Thyroid gland (tissue), 4 donors: ENCODE results near the gene ALOXE3. TPM values are rescaled to one million over a fixed set of nuclear protein-coding genes. Genes with fewer than 3 reads are reported as not detected.
A peak's percentile ranks its signal among the peaks of the same experiment; 100 is the strongest.

Experiments
- DNase-seq, 2 donors: peaks; one replicate each; pipeline ENCODE4 v3.0.0-alpha.2; 2019
- H3K27ac ChIP-seq, 3 donors: fragments of 200-600 bp; sonication (generic); 1 replicate in 2 of 3; 2 replicates in 1 of 3; pipeline ENCODE4 v1.5.1; 2016 to 2019; ENCODE audit warnings: mild to moderate bottlenecking in 1 of 3, moderate library complexity in 1 of 3
- H3K27me3 ChIP-seq: fragments of 200-600 bp; sonication (generic); one replicate; pipeline ENCODE4 v1.5.1; 2019
- H3K36me3 ChIP-seq, 2 donors: fragments of 200-600 bp; sonication (generic); one replicate each; pipeline ENCODE4 v1.5.1; 2016 to 2019
- H3K4me1 ChIP-seq, 2 donors: fragments of 200-600 bp; sonication (generic); one replicate each; pipeline ENCODE4 v1.5.1; 2017 to 2019
- H3K4me3 ChIP-seq, 3 donors: fragments of 200-600 bp; sonication (generic); replicated peaks in 1 of 3; 1 replicate in 2 of 3; 2 replicates in 1 of 3; pipeline ENCODE4 v1.5.1; 2016; ENCODE audit warnings: mild to moderate bottlenecking in 1 of 3
- H3K9me3 ChIP-seq: fragments of 200-600 bp; sonication (generic); one replicate; pipeline ENCODE4 v1.5.1; 2017
- CTCF ChIP-seq, 6 experiments: fragments of 200-600 bp in 3 of 6; fragments of 450-650 bp in 3 of 6; sonication (generic) in 3 of 6; IDR thresholded peaks; one replicate each; pipeline ENCODE4 v1.5.1; 2016 to 2019; ENCODE audit warnings: antibody characterized with exemption in 6 of 6, mild to moderate bottlenecking in 2 of 6, inconsistent platforms in 1 of 6, moderate library complexity in 1 of 6
- POLR2A ChIP-seq, 2 donors: fragments of 450-650 bp; IDR thresholded peaks; one replicate each; pipeline ENCODE4 v1.6.1; 2017; ENCODE audit warnings: antibody characterized with exemption in 2 of 2, mild to moderate bottlenecking in 2 of 2, moderate library complexity in 1 of 2
- WGBS, 2 donors: methylation state at CpG; one replicate each; pipeline ENCODE4 v1.1.5; 2017; 5-methylcytosine and 5-hydroxymethylcytosine counted together
- intact Hi-C: fragments of 100-400 bp; cut with DNase I; formaldehyde crosslinking; loops from one replicate; pipeline ENCODE4 v1.15.1; 2023
- total RNA-seq, 4 donors: library from RNA; depleted of rRNA; stranded (reverse); fragments of >200 nt; gene quantifications; one replicate each; pipeline ENCODE4 v1.2.3, GENCODE V29; 2016

Gene ALOXE3
- total RNA-seq, 4 donors from 2014 or later, result not detected

GRCh38 chr17:8103549-8103948 is 14.8 kb downstream of the ALOXE3 start:
- no peak for DNase-seq
- H3K4me3 ChIP-seq, result no peak overlapping the region
- no peak overlapping the region for H3K27ac ChIP-seq
- H3K4me1 ChIP-seq, result peaks cover 0 to 5% of the 10 kb centered on the region in 2 donors
- H3K36me3 ChIP-seq, result no peaks in the 10 kb centered on the region
- WGBS, 2 donors, result 77 to 87% methylated on average over 4 of the region's 4 CpGs
- intact Hi-C loops, result no loop called here
- H3K27me3 ChIP-seq, result no peaks in the 10 kb centered on the region
- no peaks in the 10 kb centered on the region for H3K9me3 ChIP-seq
- TF ChIP-seq CTCF (IDR thresholded peaks at IDR 0.05), result no peak
- no peak for TF ChIP-seq POLR2A (IDR thresholded peaks at IDR 0.05)

- intact Hi-C loops, result no loop called here
- no peaks in the 10 kb centered on the region for H3K27me3 ChIP-seq
- no peak overlapping the region for H3K4me3 ChIP-seq
- TF ChIP-seq POLR2A (IDR thresholded peaks at IDR 0.05), result no peak
- no peak for TF ChIP-seq CTCF (IDR thresholded peaks at IDR 0.05)
- H3K27ac ChIP-seq, result no peak overlapping the region
- H3K36me3 ChIP-seq, result no peaks in the 10 kb centered on the region
- peaks cover 0 to 5% of the 10 kb centered on the region in 2 donors for H3K4me1 ChIP-seq
- H3K9me3 ChIP-seq, result no peaks in the 10 kb centered on the region
- WGBS, 2 donors, result 17 to 47% methylated on average over 6 of the region's 6 CpGs
- DNase-seq, result peak; percentile 67 to 72
Measured at GRCh38 chr17:8101721-8102120, 16.6 kb downstream of the ALOXE3 start.

GRCh38 chr17:8100763-8101162 is 17.6 kb downstream of the ALOXE3 start:
- Histone ChIP-seq H3K36me3 (no peaks in the 10 kb centered on the region), H3K4me1 (peaks cover 0 to 5% of the 10 kb centered on the region in 2 donors), H3K27ac (no peak overlapping the region), H3K4me3 (no peak overlapping the region), H3K27me3 (no peaks in the 10 kb centered on the region), H3K9me3 (no peaks in the 10 kb centered on the region)
- intact Hi-C loops, result no loop called here
- 85% methylated on average over 2 of the region's 2 CpGs for WGBS, 2 donors
- no peak for DNase-seq
- TF ChIP-seq POLR2A (IDR thresholded peaks at IDR 0.05) (no peak), CTCF (IDR thresholded peaks at IDR 0.05) (no peak)

GRCh38 chr17:8100111-8100510 is 18.2 kb downstream of the ALOXE3 start:
- no peaks in the 10 kb centered on the region for H3K9me3 ChIP-seq
- no peak for TF ChIP-seq POLR2A (IDR thresholded peaks at IDR 0.05)
- no peak for TF ChIP-seq CTCF (IDR thresholded peaks at IDR 0.05)
- peaks cover 0 to 5% of the 10 kb centered on the region in 2 donors for H3K4me1 ChIP-seq
- H3K27me3 ChIP-seq, result no peaks in the 10 kb centered on the region
- no peak overlapping the region for H3K4me3 ChIP-seq
- peak in 1 of 2 donors; percentile 28 for DNase-seq
- intact Hi-C loops, result no loop called here
- WGBS, 2 donors, result 9 to 37% methylated on average over 2 of the region's 2 CpGs
- no peaks in the 10 kb centered on the region for H3K36me3 ChIP-seq
- no peak overlapping the region for H3K27ac ChIP-seq

- WGBS, 2 donors, result 79 to 85% methylated on average over 8 of the region's 8 CpGs
- Histone ChIP-seq H3K9me3 (no peaks in the 10 kb centered on the region), H3K27me3 (no peaks in the 10 kb centered on the region), H3K4me3 (no peak overlapping the region), H3K27ac (no peak overlapping the region), H3K36me3 (no peaks in the 10 kb centered on the region), H3K4me1 (peaks cover 0 to 5% of the 10 kb centered on the region in 2 donors)
- TF ChIP-seq POLR2A (IDR thresholded peaks at IDR 0.05), result no peak
- TF ChIP-seq CTCF (IDR thresholded peaks at IDR 0.05), result no peak
- intact Hi-C loops, result no loop called here
- DNase-seq, result no peak
Measured at GRCh38 chr17:8096541-8096940, 21.8 kb downstream of the ALOXE3 start.
